Ishikawa (cell line): ENCODE measurements around the gene CHM.

Source experiments
- CEBPB ChIP-seq: IDR thresholded peaks from 2 replicates; pipeline ENCODE4 v1.6.1; 2012
- CREB1 ChIP-seq: IDR thresholded peaks from 2 replicates; pipeline ENCODE4 v1.6.1; 2012; ENCODE audit warnings: low read depth
- EGR1 ChIP-seq: IDR thresholded peaks from 2 replicates; pipeline ENCODE4 v1.6.1; 2012
- EP300 ChIP-seq: IDR thresholded peaks from 2 replicates; pipeline ENCODE4 v1.6.1; 2012; ENCODE audit warnings: borderline replicate concordance
- FOXM1 ChIP-seq: IDR thresholded peaks from 2 replicates; pipeline ENCODE4 v1.6.1; 2012; ENCODE audit warnings: low read depth, borderline replicate concordance
- NFIC ChIP-seq: IDR thresholded peaks from 2 replicates; pipeline ENCODE4 v1.6.1; 2012
- RAD21 ChIP-seq: IDR thresholded peaks from 2 replicates; pipeline ENCODE4 v1.6.1; 2012; ENCODE audit warnings: low read depth
- TAF1 ChIP-seq: IDR thresholded peaks from 2 replicates; pipeline ENCODE4 v1.6.1; 2012; ENCODE audit warnings: low read depth, mild to moderate bottlenecking
- TCF12 ChIP-seq: IDR thresholded peaks from 2 replicates; pipeline ENCODE4 v1.6.1; 2012; ENCODE audit warnings: low read depth
- TEAD4 ChIP-seq: IDR thresholded peaks from 2 replicates; pipeline ENCODE4 v1.6.1; 2012
- YY1 ChIP-seq: IDR thresholded peaks from 2 replicates; pipeline ENCODE4 v1.6.1; 2012; ENCODE audit warnings: low read depth
- ZBTB7A ChIP-seq: IDR thresholded peaks from 2 replicates; pipeline ENCODE4 v1.6.1; 2012; ENCODE audit warnings: low read depth
- TF ChIP-seq, protein P1 (sequence below): IDR thresholded peaks from 2 replicates; pipeline ENCODE4 v1.6.1; 2012
- TF ChIP-seq, protein P2 (sequence below): IDR thresholded peaks from 2 replicates; pipeline ENCODE4 v1.6.1; 2012; ENCODE audit warnings: low read depth, mild to moderate bottlenecking
- TF ChIP-seq, protein P3 (sequence below): IDR thresholded peaks from 2 replicates; pipeline ENCODE4 v1.6.1; 2012

The CHM gene

DNA sequence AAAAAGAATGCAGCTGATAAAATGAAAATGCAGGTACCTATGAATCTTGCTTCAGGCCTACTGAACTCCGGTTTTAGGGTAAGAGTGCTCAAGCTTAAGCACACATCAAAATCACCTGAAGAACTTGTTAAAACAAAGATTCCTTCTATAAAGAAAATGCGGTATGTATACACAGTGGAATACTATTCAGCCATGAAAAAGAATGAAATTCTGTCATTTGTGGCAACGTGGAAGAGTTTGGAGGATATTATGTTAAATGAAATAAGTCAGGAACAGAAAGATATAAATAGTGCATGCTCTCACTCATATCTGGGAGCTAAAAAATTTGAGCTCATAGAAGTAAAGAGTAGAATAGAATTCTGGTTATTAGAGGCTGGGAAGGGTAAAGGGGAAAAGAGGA is 14.0 kb upstream of the CHM start:
- TF ChIP-seq EGR1: no peak
- no peak for TF ChIP-seq CEBPB
- TF ChIP-seq TCF12: no peak
- no peak for TF ChIP-seq NFIC
- TF ChIP-seq ZBTB7A: no peak
- TF ChIP-seq CREB1: no peak
- TF ChIP-seq TAF1: no peak
- TF ChIP-seq RAD21: no peak
- no peak for TF ChIP-seq FOXM1
- no peak for TF ChIP-seq YY1
- TF ChIP-seq EP300: no peak
- no peak for TF ChIP-seq TEAD4
- TF ChIP-seq, protein P1, sequence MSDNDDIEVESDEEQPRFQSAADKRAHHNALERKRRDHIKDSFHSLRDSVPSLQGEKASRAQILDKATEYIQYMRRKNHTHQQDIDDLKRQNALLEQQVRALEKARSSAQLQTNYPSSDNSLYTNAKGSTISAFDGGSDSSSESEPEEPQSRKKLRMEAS: no peak

DNA sequence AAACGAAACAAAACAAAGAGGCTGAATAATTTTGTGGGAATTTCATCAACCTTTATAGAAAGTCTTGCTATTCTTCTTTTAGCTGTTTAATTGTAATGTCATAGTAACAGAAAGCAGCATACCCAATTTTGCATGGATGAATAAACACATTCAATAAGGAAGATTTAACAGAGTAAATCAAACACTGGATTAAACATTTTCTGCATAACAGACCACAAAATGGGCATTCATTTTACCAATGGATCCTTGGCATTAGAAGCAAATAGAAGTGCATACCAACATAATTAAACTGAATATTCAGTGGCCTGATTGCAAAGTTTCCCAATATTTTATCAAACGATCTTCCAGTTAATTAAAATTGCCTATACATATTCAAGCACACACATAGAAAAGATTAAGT is 4.4 kb upstream of the CHM start:
- TF ChIP-seq NFIC: no peak
- no peak for TF ChIP-seq CEBPB
- TF ChIP-seq ZBTB7A: no peak
- TF ChIP-seq FOXM1: no peak
- TF ChIP-seq, protein P2, sequence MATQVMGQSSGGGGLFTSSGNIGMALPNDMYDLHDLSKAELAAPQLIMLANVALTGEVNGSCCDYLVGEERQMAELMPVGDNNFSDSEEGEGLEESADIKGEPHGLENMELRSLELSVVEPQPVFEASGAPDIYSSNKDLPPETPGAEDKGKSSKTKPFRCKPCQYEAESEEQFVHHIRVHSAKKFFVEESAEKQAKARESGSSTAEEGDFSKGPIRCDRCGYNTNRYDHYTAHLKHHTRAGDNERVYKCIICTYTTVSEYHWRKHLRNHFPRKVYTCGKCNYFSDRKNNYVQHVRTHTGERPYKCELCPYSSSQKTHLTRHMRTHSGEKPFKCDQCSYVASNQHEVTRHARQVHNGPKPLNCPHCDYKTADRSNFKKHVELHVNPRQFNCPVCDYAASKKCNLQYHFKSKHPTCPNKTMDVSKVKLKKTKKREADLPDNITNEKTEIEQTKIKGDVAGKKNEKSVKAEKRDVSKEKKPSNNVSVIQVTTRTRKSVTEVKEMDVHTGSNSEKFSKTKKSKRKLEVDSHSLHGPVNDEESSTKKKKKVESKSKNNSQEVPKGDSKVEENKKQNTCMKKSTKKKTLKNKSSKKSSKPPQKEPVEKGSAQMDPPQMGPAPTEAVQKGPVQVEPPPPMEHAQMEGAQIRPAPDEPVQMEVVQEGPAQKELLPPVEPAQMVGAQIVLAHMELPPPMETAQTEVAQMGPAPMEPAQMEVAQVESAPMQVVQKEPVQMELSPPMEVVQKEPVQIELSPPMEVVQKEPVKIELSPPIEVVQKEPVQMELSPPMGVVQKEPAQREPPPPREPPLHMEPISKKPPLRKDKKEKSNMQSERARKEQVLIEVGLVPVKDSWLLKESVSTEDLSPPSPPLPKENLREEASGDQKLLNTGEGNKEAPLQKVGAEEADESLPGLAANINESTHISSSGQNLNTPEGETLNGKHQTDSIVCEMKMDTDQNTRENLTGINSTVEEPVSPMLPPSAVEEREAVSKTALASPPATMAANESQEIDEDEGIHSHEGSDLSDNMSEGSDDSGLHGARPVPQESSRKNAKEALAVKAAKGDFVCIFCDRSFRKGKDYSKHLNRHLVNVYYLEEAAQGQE: no peak
- no peak for TF ChIP-seq EGR1
- TF ChIP-seq EP300: no peak
- TF ChIP-seq TEAD4: no peak
- TF ChIP-seq CREB1: no peak
- TF ChIP-seq, protein P1: no peak
- no peak for TF ChIP-seq TCF12
- no peak for TF ChIP-seq YY1
- no peak for TF ChIP-seq RAD21
- TF ChIP-seq, protein P3, sequence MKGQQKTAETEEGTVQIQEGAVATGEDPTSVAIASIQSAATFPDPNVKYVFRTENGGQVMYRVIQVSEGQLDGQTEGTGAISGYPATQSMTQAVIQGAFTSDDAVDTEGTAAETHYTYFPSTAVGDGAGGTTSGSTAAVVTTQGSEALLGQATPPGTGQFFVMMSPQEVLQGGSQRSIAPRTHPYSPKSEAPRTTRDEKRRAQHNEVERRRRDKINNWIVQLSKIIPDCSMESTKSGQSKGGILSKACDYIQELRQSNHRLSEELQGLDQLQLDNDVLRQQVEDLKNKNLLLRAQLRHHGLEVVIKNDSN: no peak
- no peak for TF ChIP-seq TAF1

DNA sequence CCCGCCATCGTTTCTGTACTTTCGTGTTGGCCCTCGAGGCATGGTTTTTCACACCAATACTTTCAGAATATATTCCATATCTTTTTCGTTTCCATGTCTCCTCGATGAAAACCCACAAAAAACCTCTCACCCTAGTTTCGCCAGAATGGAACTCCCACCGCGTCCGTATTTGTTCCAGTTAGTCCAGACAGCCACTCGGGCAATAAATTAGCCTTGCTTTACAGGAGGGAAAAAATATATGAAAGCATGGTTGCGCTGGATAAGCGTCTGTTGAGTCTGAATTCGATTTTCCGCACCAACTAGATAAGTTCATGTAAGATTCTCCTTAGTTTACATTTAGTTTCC is 550 bp upstream of the CHM start:
- TF ChIP-seq CREB1 (no peak), EGR1 (no peak), TCF12 (no peak), TEAD4 (no peak), RAD21 (no peak), EP300 (no peak)
- TF ChIP-seq, protein P3: no peak
- TF ChIP-seq, protein P1: no peak

DNA sequence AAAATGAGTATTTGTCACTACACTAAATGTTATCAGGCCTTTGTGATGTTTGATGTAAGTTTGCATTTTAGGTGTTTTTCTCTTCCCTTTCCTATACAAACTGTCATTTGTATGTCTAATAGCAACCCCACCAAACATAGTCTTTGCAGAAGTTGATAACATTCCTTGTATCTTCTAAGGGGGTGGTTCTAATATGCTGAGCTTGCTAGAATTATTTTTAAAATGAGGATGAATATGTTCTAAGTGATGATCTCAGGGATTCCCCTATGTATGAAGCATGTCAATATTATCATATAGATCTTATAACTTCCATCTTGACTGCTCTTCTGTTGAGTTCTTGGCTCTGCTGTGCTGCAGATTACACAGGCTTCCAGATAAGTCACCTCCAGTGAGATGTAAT is 3.1 kb downstream of the CHM start:
- TF ChIP-seq CREB1: no peak
- TF ChIP-seq YY1: no peak
- TF ChIP-seq, protein P1: no peak
- TF ChIP-seq EP300: no peak
- no peak for TF ChIP-seq TAF1
- no peak for TF ChIP-seq FOXM1
- no peak for TF ChIP-seq RAD21
- no peak for TF ChIP-seq TCF12
- TF ChIP-seq CEBPB: no peak
- TF ChIP-seq, protein P3: no peak

DNA sequence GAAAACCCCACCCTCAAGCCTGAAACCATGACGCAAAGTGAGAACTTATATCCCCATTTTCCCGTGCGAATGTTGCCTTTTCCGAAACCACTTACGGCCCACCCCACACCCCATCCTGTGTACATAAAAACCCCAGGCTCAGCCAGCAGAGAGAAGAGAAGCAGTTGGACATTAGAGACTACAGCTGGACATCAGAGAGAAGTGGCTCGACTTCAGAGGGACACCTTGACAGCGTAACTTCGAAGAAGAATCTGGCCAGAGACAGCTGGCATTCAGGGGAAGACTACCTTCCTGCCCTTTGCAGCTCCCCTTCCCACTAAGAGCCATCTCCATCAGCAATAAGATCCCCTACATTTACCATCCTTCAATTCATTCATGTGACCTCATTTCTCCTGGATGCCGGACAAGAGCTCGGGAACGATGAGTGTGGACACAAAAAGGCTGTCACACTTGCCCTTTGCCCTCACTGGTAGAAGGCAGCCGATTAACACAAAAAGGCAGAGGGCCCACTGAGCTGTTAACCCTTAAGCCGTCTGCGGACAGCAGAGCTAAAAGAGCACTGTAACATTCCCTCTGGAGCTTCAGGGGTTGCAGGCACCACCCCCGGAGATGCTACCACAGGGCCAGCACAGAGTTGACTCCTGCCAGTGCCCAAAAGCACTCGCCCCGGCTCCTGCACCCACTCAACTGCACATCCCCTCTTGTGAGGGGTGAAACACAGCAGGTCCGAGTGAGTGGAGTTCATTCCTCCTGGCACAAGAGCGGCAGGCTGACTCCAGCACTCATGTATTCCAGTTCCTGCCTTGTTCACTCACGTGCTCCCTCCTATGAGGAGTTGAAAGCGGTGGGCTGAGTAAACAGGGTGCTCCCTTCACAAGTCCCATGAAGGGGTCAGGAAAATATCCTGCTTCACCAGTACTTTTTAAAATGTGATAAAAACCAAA is 7.5 kb downstream of the CHM start:
- TF ChIP-seq NFIC (no peak), EP300 (no peak)

DNA sequence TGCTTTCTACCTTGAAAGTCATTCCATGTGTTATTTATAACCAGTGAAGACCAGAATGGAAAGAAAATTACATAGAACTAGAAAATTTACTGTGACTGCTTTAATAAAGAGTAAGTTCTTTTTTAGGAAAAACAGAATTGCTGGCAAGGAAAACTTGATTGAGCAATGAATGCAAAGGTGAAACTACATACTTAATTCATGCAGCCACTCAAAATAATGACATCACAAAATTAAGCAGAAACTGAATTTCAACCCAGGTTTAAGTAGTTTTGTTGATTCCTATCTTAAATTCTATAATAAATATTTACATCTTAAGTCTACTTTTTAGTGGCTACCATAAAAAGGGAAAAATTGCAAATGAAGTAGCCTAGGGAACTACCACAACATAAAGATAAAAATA is 14.0 kb downstream of the CHM start:
- no peak for TF ChIP-seq RAD21
- TF ChIP-seq NFIC: no peak
- TF ChIP-seq TCF12: no peak
- TF ChIP-seq CREB1: no peak
- TF ChIP-seq ZBTB7A: no peak
- TF ChIP-seq TAF1: no peak
